WTC11 (cell line): ENCODE data around the gene NADK2. TPM values are rescaled to one million over a fixed set of nuclear protein-coding genes. Genes with fewer than 3 reads are reported as not detected.

Experiments
- ATAC-seq: fragments of 200-7000 bp; cut with Tn5 transposase; 2 replicates; pipeline ENCODE4 v1.10.0; 2021; ENCODE audit warnings: mild to moderate bottlenecking, moderate library complexity
- CTCF ChIA-PET: fragments of 300-600 bp; sonication (Branson Sonifier 250); formaldehyde crosslinking; loops from one replicate; lab custom pipeline; 2021; ENCODE audit warnings: antibody characterized with exemption; lab: Charles Lee
- POLR2A ChIA-PET: fragments of 350-600 bp; sonication (Branson Sonifier 250); formaldehyde crosslinking; loops from one replicate; lab custom pipeline; 2021; ENCODE audit warnings: antibody characterized with exemption; lab: Charles Lee
- DNase-seq: peaks from one replicate; pipeline ENCODE4 v3.0.0; 2021; ENCODE audit warnings: low spot score
- H3K27ac Mint-ChIP-seq: 2 replicates; pipeline ENCODE4 v1.8.0; 2021; ENCODE audit warnings: mixed read lengths
- H3K27me3 Mint-ChIP-seq: 2 replicates; pipeline ENCODE4 v1.8.0; 2021; ENCODE audit warnings: low read depth, mild to moderate bottlenecking, moderate library complexity, mixed read lengths
- H3K36me3 Mint-ChIP-seq: 2 replicates; pipeline ENCODE4 v1.8.0; 2021; ENCODE audit warnings: mixed read lengths
- H3K4me1 Mint-ChIP-seq: 2 replicates; pipeline ENCODE4 v1.8.0; 2022; ENCODE audit warnings: mixed read lengths
- H3K4me3 Mint-ChIP-seq: 2 replicates; pipeline ENCODE4 v1.8.0; 2021; ENCODE audit warnings: mild to moderate bottlenecking, moderate library complexity, mixed read lengths
- H3K9me3 Mint-ChIP-seq: 2 replicates; pipeline ENCODE4 v1.8.0; 2021; ENCODE audit warnings: mixed read lengths
- JAZF1 ChIP-seq: fragments of 250-450 bp; sonication (Bioruptor Pico); IDR thresholded peaks from 2 replicates; pipeline ENCODE4 v1.9.0; 2021; ENCODE audit warnings: moderate library complexity, mild to moderate bottlenecking, inconsistent platforms
- MXD4 ChIP-seq: fragments of 250-450 bp; sonication (Bioruptor Pico); IDR thresholded peaks from 2 replicates; pipeline ENCODE4 v1.8.0; 2021; ENCODE audit warnings: mild to moderate bottlenecking, moderate library complexity, borderline replicate concordance
- NR3C1 ChIP-seq: sonication (generic); formaldehyde crosslinking; conservative IDR thresholded peaks from 2 replicates; pipeline ENCODE4 v1.8.1; 2023; ENCODE audit warnings: low read depth, mild to moderate bottlenecking, missing genetic modification reagents
- SMAD3 ChIP-seq: sonication (generic); formaldehyde crosslinking; IDR thresholded peaks from 2 replicates; pipeline ENCODE4 v1.8.0; 2022; ENCODE audit warnings: missing genetic modification reagents, mild to moderate bottlenecking, borderline replicate concordance
- SP1 ChIP-seq: sonication (generic); formaldehyde crosslinking; conservative IDR thresholded peaks from 2 replicates; pipeline ENCODE4 v1.8.1; 2022; ENCODE audit warnings: missing genetic modification reagents
- total RNA-seq: library from RNA; stranded (reverse); gene quantifications from 3 replicates; pipeline ENCODE4 v1.2.3, GENCODE V29; 2021
- TF ChIP-seq, protein P1 (sequence below): sonication (generic); formaldehyde crosslinking; conservative IDR thresholded peaks from 2 replicates; pipeline ENCODE4 v1.8.1; 2022; ENCODE audit warnings: mild to moderate bottlenecking, missing genetic modification reagents
- TF ChIP-seq, protein P2 (sequence below): sonication (generic); formaldehyde crosslinking; IDR thresholded peaks from 2 replicates; pipeline ENCODE4 v1.8.1; 2023; ENCODE audit warnings: mild to moderate bottlenecking, missing genetic modification reagents
- TF ChIP-seq, protein P3 (sequence below): sonication (generic); formaldehyde crosslinking; IDR thresholded peaks from 2 replicates; pipeline ENCODE4 v1.8.1; 2022; ENCODE audit warnings: low read depth, mild to moderate bottlenecking, moderate library complexity, missing genetic modification reagents, borderline replicate concordance
- TF ChIP-seq, protein P4 (sequence below): sonication (generic); formaldehyde crosslinking; IDR thresholded peaks from 2 replicates; pipeline ENCODE4 v1.8.0; 2022; ENCODE audit warnings: mild to moderate bottlenecking, missing genetic modification reagents
- TF ChIP-seq, protein P5 (sequence below): fragments of 200-600 bp; IDR thresholded peaks from 2 replicates; pipeline ENCODE4 v1.8.0; 2022; ENCODE audit warnings: antibody characterized with exemption
- TF ChIP-seq, protein P6 (sequence below): sonication (generic); formaldehyde crosslinking; IDR thresholded peaks from 2 replicates; pipeline ENCODE4 v1.8.1; 2022; ENCODE audit warnings: missing genetic modification reagents, borderline replicate concordance
- TF ChIP-seq, protein P7 (sequence below): fragments of 250-450 bp; sonication (Bioruptor Pico); IDR thresholded peaks from 2 replicates; pipeline ENCODE4 v1.9.0; 2021; ENCODE audit warnings: mild to moderate bottlenecking, borderline replicate concordance

NADK2 gene
- total RNA-seq, 1 experiment from 2014 or later = 11.7 TPM

DNA sequence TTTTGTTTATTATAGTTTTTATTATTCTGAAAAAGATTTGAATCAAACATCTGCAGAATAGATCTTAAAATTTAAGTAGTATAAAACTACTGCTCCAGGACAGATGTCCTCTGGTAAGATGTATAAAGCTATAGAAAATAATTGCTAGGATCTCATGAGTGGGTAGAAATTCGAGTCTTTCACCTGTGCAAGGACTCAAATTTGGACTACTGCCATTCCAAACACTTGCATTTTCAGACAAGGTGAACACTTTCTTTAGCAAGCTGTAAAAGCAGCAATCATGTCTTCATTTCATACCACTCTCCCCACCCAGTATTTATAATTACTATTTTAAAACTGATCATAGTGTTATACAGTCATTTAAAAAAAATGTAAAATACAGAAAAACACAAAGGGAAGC lies 69.1 kb downstream of the NADK2 start:
- no peak for ATAC-seq
- CTCF ChIA-PET = interaction anchor here (1.3 kb wide), 1 partner anchor 93 kb away, joined by 4 read pairs; no protein-coding TSS in a partner anchor
- H3K36me3 Mint-ChIP-seq = peaks cover 69% of the 10 kb centered on the region
- TF ChIP-seq, protein P1, sequence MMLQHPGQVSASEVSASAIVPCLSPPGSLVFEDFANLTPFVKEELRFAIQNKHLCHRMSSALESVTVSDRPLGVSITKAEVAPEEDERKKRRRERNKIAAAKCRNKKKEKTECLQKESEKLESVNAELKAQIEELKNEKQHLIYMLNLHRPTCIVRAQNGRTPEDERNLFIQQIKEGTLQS = no peak
- TF ChIP-seq, protein P2, sequence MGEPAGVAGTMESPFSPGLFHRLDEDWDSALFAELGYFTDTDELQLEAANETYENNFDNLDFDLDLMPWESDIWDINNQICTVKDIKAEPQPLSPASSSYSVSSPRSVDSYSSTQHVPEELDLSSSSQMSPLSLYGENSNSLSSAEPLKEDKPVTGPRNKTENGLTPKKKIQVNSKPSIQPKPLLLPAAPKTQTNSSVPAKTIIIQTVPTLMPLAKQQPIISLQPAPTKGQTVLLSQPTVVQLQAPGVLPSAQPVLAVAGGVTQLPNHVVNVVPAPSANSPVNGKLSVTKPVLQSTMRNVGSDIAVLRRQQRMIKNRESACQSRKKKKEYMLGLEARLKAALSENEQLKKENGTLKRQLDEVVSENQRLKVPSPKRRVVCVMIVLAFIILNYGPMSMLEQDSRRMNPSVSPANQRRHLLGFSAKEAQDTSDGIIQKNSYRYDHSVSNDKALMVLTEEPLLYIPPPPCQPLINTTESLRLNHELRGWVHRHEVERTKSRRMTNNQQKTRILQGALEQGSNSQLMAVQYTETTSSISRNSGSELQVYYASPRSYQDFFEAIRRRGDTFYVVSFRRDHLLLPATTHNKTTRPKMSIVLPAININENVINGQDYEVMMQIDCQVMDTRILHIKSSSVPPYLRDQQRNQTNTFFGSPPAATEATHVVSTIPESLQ (CRISPR knock-in tag) = no peak
- TF ChIP-seq, protein P3, sequence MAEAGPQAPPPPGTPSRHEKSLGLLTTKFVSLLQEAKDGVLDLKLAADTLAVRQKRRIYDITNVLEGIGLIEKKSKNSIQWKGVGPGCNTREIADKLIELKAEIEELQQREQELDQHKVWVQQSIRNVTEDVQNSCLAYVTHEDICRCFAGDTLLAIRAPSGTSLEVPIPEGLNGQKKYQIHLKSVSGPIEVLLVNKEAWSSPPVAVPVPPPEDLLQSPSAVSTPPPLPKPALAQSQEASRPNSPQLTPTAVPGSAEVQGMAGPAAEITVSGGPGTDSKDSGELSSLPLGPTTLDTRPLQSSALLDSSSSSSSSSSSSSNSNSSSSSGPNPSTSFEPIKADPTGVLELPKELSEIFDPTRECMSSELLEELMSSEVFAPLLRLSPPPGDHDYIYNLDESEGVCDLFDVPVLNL (CRISPR knock-in tag) = no peak
- TF ChIP-seq JAZF1 (CRISPR knock-in tag) (no peak), SP1 (CRISPR knock-in tag) (no peak), NR3C1 (CRISPR knock-in tag) (no peak), SMAD3 (CRISPR knock-in tag) (no peak), MXD4 (CRISPR knock-in tag) (no peak)
- TF ChIP-seq, protein P4, sequence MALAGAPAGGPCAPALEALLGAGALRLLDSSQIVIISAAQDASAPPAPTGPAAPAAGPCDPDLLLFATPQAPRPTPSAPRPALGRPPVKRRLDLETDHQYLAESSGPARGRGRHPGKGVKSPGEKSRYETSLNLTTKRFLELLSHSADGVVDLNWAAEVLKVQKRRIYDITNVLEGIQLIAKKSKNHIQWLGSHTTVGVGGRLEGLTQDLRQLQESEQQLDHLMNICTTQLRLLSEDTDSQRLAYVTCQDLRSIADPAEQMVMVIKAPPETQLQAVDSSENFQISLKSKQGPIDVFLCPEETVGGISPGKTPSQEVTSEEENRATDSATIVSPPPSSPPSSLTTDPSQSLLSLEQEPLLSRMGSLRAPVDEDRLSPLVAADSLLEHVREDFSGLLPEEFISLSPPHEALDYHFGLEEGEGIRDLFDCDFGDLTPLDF = no peak
- TF ChIP-seq, protein P5, sequence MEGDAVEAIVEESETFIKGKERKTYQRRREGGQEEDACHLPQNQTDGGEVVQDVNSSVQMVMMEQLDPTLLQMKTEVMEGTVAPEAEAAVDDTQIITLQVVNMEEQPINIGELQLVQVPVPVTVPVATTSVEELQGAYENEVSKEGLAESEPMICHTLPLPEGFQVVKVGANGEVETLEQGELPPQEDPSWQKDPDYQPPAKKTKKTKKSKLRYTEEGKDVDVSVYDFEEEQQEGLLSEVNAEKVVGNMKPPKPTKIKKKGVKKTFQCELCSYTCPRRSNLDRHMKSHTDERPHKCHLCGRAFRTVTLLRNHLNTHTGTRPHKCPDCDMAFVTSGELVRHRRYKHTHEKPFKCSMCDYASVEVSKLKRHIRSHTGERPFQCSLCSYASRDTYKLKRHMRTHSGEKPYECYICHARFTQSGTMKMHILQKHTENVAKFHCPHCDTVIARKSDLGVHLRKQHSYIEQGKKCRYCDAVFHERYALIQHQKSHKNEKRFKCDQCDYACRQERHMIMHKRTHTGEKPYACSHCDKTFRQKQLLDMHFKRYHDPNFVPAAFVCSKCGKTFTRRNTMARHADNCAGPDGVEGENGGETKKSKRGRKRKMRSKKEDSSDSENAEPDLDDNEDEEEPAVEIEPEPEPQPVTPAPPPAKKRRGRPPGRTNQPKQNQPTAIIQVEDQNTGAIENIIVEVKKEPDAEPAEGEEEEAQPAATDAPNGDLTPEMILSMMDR = no peak
- TF ChIP-seq, protein P6, sequence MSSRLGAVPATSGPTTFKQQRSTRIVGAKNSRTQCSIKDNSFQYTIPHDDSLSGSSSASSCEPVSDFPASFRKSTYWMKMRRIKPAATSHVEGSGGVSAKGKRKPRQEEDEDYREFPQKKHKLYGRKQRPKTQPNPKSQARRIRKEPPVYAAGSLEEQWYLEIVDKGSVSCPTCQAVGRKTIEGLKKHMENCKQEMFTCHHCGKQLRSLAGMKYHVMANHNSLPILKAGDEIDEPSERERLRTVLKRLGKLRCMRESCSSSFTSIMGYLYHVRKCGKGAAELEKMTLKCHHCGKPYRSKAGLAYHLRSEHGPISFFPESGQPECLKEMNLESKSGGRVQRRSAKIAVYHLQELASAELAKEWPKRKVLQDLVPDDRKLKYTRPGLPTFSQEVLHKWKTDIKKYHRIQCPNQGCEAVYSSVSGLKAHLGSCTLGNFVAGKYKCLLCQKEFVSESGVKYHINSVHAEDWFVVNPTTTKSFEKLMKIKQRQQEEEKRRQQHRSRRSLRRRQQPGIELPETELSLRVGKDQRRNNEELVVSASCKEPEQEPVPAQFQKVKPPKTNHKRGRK (CRISPR knock-in tag) = no peak
- TF ChIP-seq, protein P7, sequence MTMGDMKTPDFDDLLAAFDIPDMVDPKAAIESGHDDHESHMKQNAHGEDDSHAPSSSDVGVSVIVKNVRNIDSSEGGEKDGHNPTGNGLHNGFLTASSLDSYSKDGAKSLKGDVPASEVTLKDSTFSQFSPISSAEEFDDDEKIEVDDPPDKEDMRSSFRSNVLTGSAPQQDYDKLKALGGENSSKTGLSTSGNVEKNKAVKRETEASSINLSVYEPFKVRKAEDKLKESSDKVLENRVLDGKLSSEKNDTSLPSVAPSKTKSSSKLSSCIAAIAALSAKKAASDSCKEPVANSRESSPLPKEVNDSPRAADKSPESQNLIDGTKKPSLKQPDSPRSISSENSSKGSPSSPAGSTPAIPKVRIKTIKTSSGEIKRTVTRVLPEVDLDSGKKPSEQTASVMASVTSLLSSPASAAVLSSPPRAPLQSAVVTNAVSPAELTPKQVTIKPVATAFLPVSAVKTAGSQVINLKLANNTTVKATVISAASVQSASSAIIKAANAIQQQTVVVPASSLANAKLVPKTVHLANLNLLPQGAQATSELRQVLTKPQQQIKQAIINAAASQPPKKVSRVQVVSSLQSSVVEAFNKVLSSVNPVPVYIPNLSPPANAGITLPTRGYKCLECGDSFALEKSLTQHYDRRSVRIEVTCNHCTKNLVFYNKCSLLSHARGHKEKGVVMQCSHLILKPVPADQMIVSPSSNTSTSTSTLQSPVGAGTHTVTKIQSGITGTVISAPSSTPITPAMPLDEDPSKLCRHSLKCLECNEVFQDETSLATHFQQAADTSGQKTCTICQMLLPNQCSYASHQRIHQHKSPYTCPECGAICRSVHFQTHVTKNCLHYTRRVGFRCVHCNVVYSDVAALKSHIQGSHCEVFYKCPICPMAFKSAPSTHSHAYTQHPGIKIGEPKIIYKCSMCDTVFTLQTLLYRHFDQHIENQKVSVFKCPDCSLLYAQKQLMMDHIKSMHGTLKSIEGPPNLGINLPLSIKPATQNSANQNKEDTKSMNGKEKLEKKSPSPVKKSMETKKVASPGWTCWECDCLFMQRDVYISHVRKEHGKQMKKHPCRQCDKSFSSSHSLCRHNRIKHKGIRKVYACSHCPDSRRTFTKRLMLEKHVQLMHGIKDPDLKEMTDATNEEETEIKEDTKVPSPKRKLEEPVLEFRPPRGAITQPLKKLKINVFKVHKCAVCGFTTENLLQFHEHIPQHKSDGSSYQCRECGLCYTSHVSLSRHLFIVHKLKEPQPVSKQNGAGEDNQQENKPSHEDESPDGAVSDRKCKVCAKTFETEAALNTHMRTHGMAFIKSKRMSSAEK (CRISPR knock-in tag) = no peak
- TF ChIP-seq, all 79 proteins: peak for 0
- H3K4me3 Mint-ChIP-seq = no peak overlapping the region
- no peaks in the 10 kb centered on the region for H3K9me3 Mint-ChIP-seq
- no peaks in the 10 kb centered on the region for H3K27me3 Mint-ChIP-seq
- POLR2A ChIA-PET = no interaction called here
- no peaks in the 10 kb centered on the region for H3K4me1 Mint-ChIP-seq
- no peak for DNase-seq
- no peak overlapping the region for H3K27ac Mint-ChIP-seq
